Right lobe of liver (tissue), 4 donors: ENCODE measurements around the gene SSR3.

Experiments used
- POLR2A ChIP-seq: fragments of 450-650 bp; IDR thresholded peaks from one replicate; pipeline ENCODE4 v1.6.1; 2017; ENCODE audit warnings: antibody characterized with exemption, mild to moderate bottlenecking
- TF ChIP-seq, protein P1 (sequence below), 4 donors: fragments of 200-600 bp in 3 of 4; fragments of 450-650 bp in 1 of 4; IDR thresholded peaks; one replicate each; pipeline versions ENCODE4 v1.5.1 to v1.8.0; 2016 to 2022; ENCODE audit warnings: antibody characterized with exemption in 4 of 4, mild to moderate bottlenecking in 2 of 4
- donor health status: DM: no; HTN: no; CAD: no.
- donor health status: DM: no; HTN: no; CAD: no.
- donor health status: DM: no; HTN: yes; CAD: no.

DNA sequence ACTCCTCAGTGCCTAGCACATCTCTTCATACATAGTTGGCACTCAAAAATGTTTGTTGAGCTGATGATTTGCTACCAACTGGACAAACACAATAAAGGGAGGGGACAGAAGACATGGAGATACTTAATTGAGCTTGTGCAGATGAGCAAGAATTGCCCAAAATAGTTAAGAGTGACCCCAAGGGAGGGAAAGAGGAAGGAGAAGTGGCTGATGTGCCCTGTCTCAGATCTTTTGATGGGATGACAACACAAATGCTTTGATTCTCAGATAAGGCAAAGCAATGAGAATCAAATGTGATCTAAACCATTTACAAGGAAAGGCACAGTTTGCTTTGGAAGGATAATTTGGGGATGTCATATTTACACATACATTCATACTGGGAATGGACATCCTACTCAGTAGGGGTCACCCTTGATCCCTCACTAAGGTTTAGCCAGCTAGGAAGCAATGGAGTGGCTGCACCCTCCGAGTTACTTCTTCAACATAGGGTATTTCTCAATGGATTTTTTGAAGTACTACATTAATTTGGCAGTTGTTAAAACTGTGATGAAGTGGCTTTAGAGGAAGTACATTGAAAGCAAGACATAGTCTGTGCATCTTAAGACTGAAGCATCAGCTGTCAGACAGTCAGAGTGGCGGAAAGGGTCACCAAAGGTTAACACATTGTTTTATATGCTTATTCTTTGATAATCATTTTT lies 21.9 kb upstream of the SSR3 start:
- TF ChIP-seq, protein P1, sequence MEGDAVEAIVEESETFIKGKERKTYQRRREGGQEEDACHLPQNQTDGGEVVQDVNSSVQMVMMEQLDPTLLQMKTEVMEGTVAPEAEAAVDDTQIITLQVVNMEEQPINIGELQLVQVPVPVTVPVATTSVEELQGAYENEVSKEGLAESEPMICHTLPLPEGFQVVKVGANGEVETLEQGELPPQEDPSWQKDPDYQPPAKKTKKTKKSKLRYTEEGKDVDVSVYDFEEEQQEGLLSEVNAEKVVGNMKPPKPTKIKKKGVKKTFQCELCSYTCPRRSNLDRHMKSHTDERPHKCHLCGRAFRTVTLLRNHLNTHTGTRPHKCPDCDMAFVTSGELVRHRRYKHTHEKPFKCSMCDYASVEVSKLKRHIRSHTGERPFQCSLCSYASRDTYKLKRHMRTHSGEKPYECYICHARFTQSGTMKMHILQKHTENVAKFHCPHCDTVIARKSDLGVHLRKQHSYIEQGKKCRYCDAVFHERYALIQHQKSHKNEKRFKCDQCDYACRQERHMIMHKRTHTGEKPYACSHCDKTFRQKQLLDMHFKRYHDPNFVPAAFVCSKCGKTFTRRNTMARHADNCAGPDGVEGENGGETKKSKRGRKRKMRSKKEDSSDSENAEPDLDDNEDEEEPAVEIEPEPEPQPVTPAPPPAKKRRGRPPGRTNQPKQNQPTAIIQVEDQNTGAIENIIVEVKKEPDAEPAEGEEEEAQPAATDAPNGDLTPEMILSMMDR (IDR thresholded peaks at IDR 0.05) = peak in 2 of 4 donors; percentile 3 to 18
- no peak for TF ChIP-seq POLR2A
